Activated CD4-positive, alpha-beta T cell treated with anti-CD3 and anti-CD28 coated beads, Interleukin-2, amount 10 ng/mL, durations not matched to agents 24 days and 14 days (primary cell): ENCODE data around the gene CYP2W1. TPM values are rescaled to one million over a fixed set of nuclear protein-coding genes. Genes with fewer than 3 reads are reported as not detected.

Source experiments
- DNase-seq: peaks from one replicate; pipeline ENCODE4 v3.0.0; 2022
- H3K27ac Mint-ChIP-seq: one replicate; pipeline ENCODE4 v1.8.0; 2022; ENCODE audit warnings: mild to moderate bottlenecking, mixed read lengths
- H3K27me3 Mint-ChIP-seq: one replicate; pipeline ENCODE4 v1.8.0; 2022; ENCODE audit warnings: mixed read lengths
- H3K36me3 Mint-ChIP-seq: one replicate; pipeline ENCODE4 v1.8.0; 2022; ENCODE audit warnings: low read depth, mild to moderate bottlenecking, mixed read lengths
- H3K4me1 Mint-ChIP-seq: one replicate; pipeline ENCODE4 v1.8.0; 2021; ENCODE audit warnings: mixed read lengths
- H3K4me3 Mint-ChIP-seq: one replicate; pipeline ENCODE4 v1.8.0; 2022; ENCODE audit warnings: mild to moderate bottlenecking, moderate library complexity, mixed read lengths
- H3K9me3 Mint-ChIP-seq: one replicate; pipeline ENCODE4 v1.8.0; 2021; ENCODE audit warnings: mixed read lengths
- intact Hi-C: fragments of 100-400 bp; cut with micrococcal nuclease; formaldehyde crosslinking; loops from one replicate; pipeline ENCODE4 v1.15.1; 2023
- total RNA-seq: library from RNA; stranded (reverse); gene quantifications from 2 replicates; pipeline ENCODE4 v1.2.3, GENCODE V29; 2022

CYP2W1 gene
- total RNA-seq, 1 donor from 2014 or later = not detected

DNA sequence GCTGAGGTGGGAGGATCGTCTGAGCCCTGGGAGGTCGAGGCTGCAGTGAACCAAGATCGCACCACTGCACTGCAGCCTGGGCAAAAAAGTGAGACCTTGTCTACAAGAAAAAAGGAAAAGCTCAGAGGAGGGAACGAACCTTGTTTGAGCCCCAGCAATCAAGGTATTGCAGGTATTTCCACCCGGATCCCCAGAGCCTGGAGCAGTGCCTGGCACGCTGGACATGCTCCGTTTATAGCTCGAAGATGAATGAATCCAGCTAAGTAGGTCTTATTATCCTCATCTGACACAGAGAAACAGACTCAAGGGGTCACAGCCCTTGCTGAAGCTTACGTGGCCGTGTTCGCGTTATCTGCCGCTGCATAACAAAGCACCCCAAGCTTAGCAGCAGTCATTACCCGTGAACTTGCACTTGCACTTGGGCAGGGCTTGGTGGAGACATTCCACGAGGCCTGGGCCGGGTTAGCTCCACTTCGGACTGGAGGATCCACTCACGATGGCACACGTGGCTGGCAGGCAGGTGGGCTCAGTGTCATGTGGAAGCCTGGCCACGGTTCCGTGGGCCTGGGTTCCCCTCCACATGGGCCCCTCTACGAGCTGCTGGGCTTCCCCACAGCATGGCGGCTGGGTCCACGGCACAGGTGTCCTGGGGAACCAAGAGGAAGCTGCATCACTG is 4.4 kb upstream of the CYP2W1 start:
- no peaks in the 10 kb centered on the region for H3K9me3 Mint-ChIP-seq
- intact Hi-C loops = loop anchor here (10.0 kb wide), 1 partner anchor 156 kb away; a partner anchor contains a TSS
- H3K27ac Mint-ChIP-seq = no peak overlapping the region
- H3K27me3 Mint-ChIP-seq = no peaks in the 10 kb centered on the region
- H3K36me3 Mint-ChIP-seq = peaks cover 6% of the 10 kb centered on the region
- H3K4me1 Mint-ChIP-seq = peaks cover 5% of the 10 kb centered on the region
- no peak for DNase-seq
- H3K4me3 Mint-ChIP-seq = no peak overlapping the region

DNA sequence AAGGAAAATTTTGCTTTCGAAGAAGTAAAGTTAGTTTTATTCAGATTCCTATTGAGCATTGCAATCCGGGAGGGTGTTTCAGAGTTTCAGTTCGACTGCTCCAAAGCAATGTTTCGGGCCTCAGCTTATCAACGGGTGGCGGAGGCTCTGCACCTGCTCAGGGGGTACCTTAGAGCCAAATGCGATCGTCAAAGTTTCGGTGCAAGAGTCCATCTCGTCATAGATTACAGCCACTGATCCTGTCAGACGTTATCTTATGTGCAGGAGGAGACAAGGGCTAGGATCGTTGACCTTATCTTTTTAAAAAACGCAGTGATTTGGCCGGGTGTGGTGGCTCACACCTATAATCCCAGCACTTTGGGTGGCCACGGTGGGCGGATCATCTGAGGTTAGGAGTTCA is 3.8 kb upstream of the CYP2W1 start:
- no peak overlapping the region for H3K4me3 Mint-ChIP-seq
- peaks cover 5% of the 10 kb centered on the region for H3K4me1 Mint-ChIP-seq
- no peaks in the 10 kb centered on the region for H3K27me3 Mint-ChIP-seq
- no peak for DNase-seq
- H3K36me3 Mint-ChIP-seq = peaks cover 6% of the 10 kb centered on the region
- H3K9me3 Mint-ChIP-seq = no peaks in the 10 kb centered on the region
- H3K27ac Mint-ChIP-seq = no peak overlapping the region
- intact Hi-C loops = loop anchor here (10.0 kb wide), 1 partner anchor 156 kb away; a partner anchor contains a TSS

DNA sequence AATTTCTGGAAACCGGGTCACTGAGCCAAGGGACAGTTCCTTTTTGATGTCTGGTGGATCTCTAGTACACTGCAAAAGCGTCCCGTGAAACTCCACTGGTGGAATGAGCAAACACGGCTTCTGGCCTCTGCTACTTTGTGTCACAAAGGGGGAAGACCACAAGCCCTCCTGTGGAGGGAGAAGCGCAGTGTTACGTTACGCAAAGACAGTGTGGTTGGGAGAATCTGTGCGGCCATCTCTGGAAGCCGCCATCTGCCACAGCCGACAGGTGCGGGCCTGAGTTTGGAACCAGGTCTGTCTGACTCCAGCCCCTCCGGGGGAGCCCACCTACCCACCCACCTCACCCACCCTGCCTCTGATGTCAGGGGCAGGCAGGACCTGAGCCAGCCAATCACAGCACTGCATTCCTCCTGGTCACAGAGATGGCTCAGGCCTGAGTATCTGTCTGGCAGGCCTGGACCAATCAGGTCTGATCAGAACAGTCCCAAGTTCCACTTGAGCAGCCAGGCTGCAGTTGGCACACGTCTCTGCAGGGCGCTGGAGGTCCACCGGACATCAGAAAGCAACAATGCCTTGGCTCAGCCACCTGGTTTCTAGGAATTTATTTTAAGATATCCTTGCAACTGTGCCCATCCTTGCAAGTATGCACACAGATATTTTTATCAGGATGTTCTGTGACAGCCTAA is 3.0 kb upstream of the CYP2W1 start:
- Mint-ChIP-seq H3K27ac (no peak overlapping the region), H3K27me3 (no peaks in the 10 kb centered on the region), H3K4me3 (no peak overlapping the region), H3K4me1 (no peaks in the 10 kb centered on the region), H3K9me3 (no peaks in the 10 kb centered on the region), H3K36me3 (no peaks in the 10 kb centered on the region)
- no peak for DNase-seq
- intact Hi-C loops = loop anchor here (10.0 kb wide), 1 partner anchor 155 kb away; a partner anchor contains a TSS

DNA sequence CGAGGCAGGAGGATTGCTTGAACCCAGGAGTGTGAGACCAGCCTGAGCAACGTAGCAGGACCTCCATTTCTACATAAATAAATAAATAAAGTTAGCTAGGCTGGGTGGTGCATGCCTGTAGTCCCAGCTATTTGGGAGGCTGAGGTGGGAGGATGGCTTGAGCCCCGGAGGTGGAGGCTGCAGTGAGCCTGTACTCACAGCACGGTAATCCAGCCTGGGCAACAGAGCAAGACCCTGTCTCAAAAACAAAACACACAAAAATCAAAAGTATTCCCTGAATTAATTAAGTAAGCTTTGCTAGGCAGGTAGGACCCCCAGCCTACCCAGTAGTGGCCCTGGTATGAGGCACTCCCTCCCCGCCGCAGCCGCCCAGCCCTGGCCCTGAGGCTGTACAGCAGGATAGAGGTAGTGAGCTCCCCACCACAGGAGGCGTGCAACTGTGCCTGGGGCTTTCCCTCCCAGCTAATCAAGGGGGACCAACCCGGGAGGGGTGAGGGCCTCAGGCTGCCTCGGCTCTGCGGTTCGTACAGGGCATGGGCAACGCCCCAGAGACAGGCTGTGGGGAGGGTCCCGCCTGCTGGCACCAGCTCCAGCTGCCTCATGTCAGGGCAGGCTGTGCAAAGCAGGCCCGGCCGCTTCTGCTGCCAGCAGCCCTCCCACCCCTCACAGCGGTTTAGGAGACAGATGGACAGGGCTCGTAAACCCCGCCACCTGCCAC is 1.0 kb upstream of the CYP2W1 start:
- intact Hi-C loops = no loop called here
- H3K27ac Mint-ChIP-seq = no peak overlapping the region
- no peak for DNase-seq
- H3K4me1 Mint-ChIP-seq = no peaks in the 10 kb centered on the region
- H3K9me3 Mint-ChIP-seq = no peaks in the 10 kb centered on the region
- no peaks in the 10 kb centered on the region for H3K27me3 Mint-ChIP-seq
- no peaks in the 10 kb centered on the region for H3K36me3 Mint-ChIP-seq
- no peak overlapping the region for H3K4me3 Mint-ChIP-seq

DNA sequence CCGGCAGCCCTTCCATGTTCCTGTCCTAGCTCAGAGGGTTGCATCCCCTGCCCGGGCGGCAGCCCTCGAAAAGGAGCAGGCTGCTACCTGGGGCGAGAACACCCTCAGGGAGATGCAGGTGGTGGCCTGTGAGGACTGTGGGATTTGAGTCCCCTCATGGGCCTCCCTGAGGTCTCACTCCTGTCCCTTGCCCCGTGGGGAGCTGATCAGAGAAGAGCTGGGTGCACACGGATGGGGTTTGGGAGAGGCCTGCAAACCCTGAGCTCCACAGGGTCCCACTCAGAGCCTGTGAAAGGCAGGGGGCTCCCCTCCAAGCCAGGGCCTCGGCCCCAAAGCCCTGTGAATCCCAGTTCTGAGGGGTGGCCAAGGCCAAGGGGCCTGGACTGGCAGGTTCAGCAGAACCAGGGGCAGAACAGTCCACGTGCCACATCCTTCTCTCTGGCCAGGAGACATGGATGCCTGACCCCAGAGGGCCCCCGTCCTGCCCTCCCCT is 424 bp upstream of the CYP2W1 start:
- intact Hi-C loops = no loop called here
- no peak overlapping the region for H3K4me3 Mint-ChIP-seq
- no peak overlapping the region for H3K27ac Mint-ChIP-seq
- H3K4me1 Mint-ChIP-seq = no peaks in the 10 kb centered on the region
- H3K36me3 Mint-ChIP-seq = no peaks in the 10 kb centered on the region
- H3K27me3 Mint-ChIP-seq = no peaks in the 10 kb centered on the region
- no peaks in the 10 kb centered on the region for H3K9me3 Mint-ChIP-seq
- no peak for DNase-seq

DNA sequence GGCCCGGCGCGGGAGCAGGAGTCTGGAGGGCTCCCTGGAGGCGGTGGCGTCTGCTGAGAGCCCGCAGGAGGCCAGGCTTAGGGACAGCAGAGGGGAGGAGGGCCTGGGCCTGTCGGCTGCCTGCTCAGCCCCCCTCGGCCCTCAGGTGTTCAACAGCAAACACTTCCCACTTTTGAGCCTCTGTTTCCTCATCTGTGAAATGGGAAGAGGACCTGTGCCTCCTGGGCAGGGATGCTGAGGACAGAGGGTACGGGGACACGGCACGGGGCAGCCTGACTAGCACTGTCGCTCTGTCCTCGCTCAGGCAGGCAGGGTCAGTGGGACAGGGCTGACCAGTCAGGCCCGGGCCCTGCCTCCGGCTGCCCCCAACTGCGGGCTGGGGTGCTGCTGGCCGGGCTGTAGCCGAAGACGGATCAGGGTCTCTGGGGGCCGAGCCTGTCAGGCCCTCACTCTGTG is 663 bp downstream of the CYP2W1 start:
- H3K27me3 Mint-ChIP-seq = no peaks in the 10 kb centered on the region

DNA sequence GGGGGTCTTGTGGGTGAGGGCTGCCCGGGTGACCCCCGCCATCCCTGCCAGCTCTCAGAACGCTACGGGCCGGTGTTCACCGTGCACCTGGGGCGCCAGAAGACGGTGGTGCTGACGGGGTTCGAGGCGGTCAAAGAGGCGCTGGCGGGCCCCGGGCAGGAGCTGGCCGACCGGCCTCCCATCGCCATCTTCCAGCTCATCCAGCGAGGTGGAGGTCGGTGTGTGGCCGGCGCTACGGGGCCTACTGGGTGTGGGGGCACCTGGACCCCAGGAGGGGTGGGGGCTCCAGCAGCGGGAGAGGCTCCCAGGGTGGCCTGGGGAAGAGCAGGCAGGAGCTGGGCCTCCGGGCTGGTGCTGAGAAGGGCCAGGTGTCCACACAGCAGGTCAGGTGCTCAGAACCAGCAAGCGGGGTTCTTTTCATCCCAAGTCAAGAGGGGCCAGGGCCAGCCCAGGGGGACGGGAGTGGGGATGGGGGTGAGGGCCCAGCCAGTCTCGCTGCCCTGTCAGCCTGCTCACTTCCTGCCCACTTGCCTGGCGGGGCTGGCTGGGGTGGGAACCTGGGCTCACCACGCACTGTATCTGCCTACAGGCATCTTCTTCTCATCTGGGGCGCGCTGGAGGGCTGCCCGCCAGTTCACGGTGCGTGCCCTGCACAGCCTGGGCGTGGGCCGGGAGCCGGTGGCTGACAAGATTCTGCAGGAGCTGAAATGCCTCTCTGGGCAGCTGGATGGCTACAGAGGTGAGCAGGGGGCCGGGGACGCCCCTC is 1.6 kb downstream of the CYP2W1 start:
- DNase-seq = no peak
- no peaks in the 10 kb centered on the region for H3K4me1 Mint-ChIP-seq
- H3K36me3 Mint-ChIP-seq = no peaks in the 10 kb centered on the region
- intact Hi-C loops = no loop called here
- no peaks in the 10 kb centered on the region for H3K27me3 Mint-ChIP-seq
- H3K27ac Mint-ChIP-seq = no peak overlapping the region
- no peaks in the 10 kb centered on the region for H3K9me3 Mint-ChIP-seq
- H3K4me3 Mint-ChIP-seq = no peak overlapping the region

More for the DNA sequence above, 663 bp downstream of the CYP2W1 start:
- no peaks in the 10 kb centered on the region for H3K4me1 Mint-ChIP-seq
- no peak overlapping the region for H3K4me3 Mint-ChIP-seq
- no peak for DNase-seq
- H3K9me3 Mint-ChIP-seq = no peaks in the 10 kb centered on the region
- intact Hi-C loops = no loop called here
- H3K27ac Mint-ChIP-seq = no peak overlapping the region
- H3K36me3 Mint-ChIP-seq = no peaks in the 10 kb centered on the region

DNA sequence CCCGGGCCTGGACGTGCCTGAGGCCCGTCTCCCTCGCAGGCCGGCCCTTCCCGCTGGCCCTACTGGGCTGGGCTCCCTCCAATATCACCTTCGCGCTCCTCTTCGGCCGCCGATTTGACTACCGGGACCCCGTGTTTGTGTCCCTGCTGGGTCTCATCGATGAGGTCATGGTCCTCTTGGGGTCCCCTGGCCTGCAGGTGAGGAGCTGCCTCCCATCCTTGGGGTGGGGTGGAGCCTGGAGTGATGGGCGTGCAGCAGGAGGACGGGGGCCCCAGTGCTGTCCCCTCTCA is 2.1 kb downstream of the CYP2W1 start:
- Mint-ChIP-seq H3K27me3 (no peaks in the 10 kb centered on the region), H3K4me1 (no peaks in the 10 kb centered on the region), H3K36me3 (no peaks in the 10 kb centered on the region), H3K9me3 (no peaks in the 10 kb centered on the region), H3K27ac (no peak overlapping the region), H3K4me3 (no peak overlapping the region)
- DNase-seq = no peak
- intact Hi-C loops = no loop called here

DNA sequence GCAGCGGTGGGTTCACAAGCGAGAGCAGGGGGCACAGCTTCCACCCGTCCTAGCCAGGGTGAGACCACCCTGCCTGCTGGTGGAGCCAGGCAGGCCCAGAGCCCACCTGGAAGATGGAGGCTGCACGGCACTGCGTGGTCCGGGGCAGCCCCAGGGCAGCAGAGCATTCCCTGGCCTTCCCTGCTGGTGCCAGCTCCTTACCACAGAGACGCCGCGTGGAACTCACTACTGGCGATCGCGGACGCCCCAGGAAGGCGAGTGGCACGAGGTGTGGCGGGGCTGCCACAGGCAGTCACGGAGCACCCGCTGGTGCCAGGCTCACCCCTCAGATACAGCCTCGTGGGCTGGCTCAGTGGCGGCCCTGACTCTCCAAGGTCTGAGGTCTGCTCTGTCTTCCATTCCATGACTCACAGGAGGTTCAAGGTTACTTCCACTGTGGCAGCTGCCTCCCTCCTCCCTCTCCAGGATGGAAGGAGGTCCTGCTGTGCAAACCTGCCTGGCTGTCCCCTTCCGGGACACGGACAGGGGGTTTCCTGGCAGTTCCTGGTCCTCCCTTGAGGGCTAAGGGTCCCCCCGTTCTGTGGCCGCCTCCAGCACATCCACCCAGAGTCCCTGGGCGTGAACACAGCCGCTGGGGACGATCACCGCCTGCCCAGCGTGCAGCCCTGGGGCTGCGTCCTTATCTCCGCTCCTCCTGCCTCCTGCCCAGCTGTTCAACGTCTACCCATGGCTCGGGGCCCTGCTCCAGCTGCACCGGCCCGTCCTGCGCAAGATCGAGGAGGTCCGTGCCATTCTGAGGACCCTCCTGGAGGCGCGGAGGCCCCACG is 3.1 kb downstream of the CYP2W1 start:
- H3K4me1 Mint-ChIP-seq = no peaks in the 10 kb centered on the region
- H3K4me3 Mint-ChIP-seq = no peak overlapping the region
- no peak for DNase-seq
- no peaks in the 10 kb centered on the region for H3K36me3 Mint-ChIP-seq
- intact Hi-C loops = no loop called here
- no peaks in the 10 kb centered on the region for H3K9me3 Mint-ChIP-seq
- no peaks in the 10 kb centered on the region for H3K27me3 Mint-ChIP-seq
- no peak overlapping the region for H3K27ac Mint-ChIP-seq

DNA sequence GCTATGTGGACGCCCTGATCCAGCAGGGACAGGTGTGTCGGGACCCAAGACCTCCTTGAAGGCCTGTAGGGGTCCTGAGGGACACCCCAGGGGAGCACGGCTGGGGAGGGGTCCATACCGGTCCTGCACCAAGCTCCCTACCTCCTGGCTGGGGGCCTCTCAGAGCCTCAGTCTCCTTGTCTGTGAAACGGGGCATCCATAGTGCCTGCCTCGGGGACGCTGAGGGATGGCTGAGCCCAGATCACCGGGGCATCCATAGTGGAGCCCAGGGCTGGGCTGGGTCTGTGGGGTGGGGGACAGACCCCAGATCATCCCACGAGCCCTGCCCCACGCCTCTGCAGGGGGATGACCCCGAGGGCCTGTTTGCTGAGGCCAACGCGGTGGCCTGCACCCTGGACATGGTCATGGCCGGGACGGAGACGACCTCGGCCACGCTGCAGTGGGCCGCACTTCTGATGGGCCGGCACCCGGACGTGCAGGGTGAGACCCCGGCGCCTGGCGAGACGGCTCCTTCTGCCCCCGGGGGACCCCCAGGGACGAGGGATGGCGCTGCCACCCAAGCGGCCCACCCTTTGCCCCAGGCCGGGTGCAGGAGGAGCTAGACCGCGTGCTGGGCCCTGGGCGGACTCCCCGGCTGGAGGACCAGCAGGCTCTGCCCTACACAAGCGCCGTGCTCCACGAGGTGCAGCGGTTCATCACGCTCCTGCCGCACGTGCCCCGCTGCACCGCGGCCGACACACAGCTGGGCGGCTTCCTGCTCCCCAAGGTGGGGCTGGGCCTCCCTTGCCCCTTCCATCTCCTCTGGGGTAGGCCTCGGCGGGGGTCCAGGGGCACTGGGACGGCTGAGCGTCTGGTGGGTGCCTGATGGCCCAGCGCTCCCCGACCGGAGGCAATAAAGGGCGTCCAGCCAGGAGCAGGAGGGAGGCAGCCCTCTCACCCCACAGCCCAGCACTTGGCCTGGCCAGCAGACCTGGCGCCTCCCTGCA is 4.1 kb downstream of the CYP2W1 start:
- no peaks in the 10 kb centered on the region for H3K4me1 Mint-ChIP-seq
- H3K27me3 Mint-ChIP-seq = no peaks in the 10 kb centered on the region
- intact Hi-C loops = no loop called here
- no peak overlapping the region for H3K27ac Mint-ChIP-seq
- H3K4me3 Mint-ChIP-seq = no peak overlapping the region
- no peaks in the 10 kb centered on the region for H3K36me3 Mint-ChIP-seq
- H3K9me3 Mint-ChIP-seq = no peaks in the 10 kb centered on the region
- DNase-seq = no peak

DNA sequence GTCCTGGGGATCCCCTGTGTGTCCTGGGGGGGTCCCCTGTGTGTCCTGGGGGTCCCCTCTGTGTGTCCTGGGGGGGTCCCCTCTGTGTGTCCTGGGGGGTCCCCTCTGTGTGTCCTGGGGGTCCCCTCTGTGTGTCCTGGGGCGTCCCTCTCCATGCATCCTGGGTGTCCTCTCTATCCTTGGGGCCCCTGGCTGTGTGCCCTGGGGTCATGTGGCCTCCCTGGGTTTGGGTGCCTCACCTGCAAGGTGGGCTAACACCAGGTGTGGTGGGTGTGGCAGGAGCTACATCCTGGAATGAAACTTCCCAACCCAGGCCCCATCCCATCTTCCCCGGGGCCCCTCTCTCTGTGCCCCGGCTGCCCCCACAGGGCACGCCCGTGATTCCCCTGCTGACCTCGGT is 4.9 kb downstream of the CYP2W1 start:
- Mint-ChIP-seq H3K4me3 (no peak overlapping the region), H3K4me1 (peaks cover under 1% of the 10 kb centered on the region), H3K27ac (no peak overlapping the region), H3K9me3 (no peaks in the 10 kb centered on the region), H3K36me3 (no peaks in the 10 kb centered on the region), H3K27me3 (no peaks in the 10 kb centered on the region)
- no peak for DNase-seq
- intact Hi-C loops = no loop called here

DNA sequence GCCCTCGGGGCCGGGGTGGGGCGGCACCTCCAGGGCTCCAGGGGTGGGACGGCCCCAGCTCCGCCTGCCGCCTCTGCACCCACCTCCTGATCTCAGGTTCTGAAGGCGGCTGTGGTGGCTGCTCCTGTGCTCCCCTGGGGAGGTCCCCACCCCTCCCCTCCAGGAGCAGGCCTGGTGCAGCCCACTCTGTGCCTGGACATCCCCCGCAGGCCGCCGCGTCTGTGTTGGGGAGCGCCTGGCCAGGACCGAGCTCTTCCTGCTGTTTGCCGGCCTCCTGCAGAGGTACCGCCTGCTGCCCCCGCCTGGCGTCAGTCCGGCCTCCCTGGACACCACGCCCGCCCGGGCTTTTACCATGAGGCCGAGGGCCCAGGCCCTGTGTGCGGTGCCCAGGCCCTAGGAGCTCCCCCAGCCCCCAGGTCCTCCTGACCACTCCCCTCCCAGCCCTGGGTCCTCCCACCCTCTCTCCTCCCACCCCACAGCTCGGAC is 5.5 kb downstream of the CYP2W1 start:
- Mint-ChIP-seq H3K36me3 (no peaks in the 10 kb centered on the region), H3K9me3 (no peaks in the 10 kb centered on the region), H3K27ac (no peak overlapping the region), H3K27me3 (no peaks in the 10 kb centered on the region), H3K4me3 (no peak overlapping the region), H3K4me1 (peaks cover 4% of the 10 kb centered on the region)
- intact Hi-C loops = no loop called here
- no peak for DNase-seq
